Fibroblast of mammary gland (primary cell): ENCODE measurements around the gene SIGLEC7.

Experiments
- DNase-seq: peaks from one replicate; pipeline ENCODE4 v3.0.0-alpha.2; 2010; ENCODE audit warnings: low read depth
- H3K4me3 ChIP-seq: 2 replicates; pipeline ENCODE4 v1.5.1; 2011; ENCODE audit warnings: low read depth, mild to moderate bottlenecking, low read length, moderate library complexity; ENCODE audit not compliant: control insufficient read depth
- TF ChIP-seq, protein P1 (sequence below): conservative IDR thresholded peaks from 2 replicates; pipeline ENCODE4 v1.5.1; 2011; ENCODE audit warnings: low read depth, low read length, inconsistent platforms; ENCODE audit not compliant: control insufficient read depth, insufficient read depth

Gene SIGLEC7

DNA sequence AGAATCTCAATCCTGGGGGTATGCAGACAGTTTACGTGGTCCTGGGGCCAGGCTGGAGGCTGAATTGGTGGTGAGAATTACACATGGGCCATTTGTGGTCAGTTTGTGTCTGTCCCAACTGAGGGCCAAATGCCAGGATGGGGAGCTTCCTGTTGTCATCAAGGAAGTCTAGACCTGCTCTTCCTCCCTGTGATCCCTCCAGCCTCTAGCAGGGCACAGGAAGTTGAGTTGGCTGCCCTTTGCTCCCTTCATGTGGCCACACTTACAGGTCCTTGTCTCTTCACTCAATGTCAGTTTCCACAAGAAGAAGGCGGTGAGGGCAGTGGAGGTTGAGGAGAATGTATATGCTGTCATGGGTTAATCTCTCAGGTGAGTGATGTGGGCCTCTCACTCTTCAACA lies 30.1 kb downstream of the SIGLEC7 start:
- TF ChIP-seq, protein P1, sequence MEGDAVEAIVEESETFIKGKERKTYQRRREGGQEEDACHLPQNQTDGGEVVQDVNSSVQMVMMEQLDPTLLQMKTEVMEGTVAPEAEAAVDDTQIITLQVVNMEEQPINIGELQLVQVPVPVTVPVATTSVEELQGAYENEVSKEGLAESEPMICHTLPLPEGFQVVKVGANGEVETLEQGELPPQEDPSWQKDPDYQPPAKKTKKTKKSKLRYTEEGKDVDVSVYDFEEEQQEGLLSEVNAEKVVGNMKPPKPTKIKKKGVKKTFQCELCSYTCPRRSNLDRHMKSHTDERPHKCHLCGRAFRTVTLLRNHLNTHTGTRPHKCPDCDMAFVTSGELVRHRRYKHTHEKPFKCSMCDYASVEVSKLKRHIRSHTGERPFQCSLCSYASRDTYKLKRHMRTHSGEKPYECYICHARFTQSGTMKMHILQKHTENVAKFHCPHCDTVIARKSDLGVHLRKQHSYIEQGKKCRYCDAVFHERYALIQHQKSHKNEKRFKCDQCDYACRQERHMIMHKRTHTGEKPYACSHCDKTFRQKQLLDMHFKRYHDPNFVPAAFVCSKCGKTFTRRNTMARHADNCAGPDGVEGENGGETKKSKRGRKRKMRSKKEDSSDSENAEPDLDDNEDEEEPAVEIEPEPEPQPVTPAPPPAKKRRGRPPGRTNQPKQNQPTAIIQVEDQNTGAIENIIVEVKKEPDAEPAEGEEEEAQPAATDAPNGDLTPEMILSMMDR: no peak
- no peak overlapping the region for H3K4me3 ChIP-seq
- no peak for DNase-seq

GRCh38 chr19:51173681-51174080 lies 31.6 kb downstream of the SIGLEC7 start:
- DNase-seq: no peak
- TF ChIP-seq, protein P1: no peak
- H3K4me3 ChIP-seq: no peak overlapping the region

- TF ChIP-seq, protein P1: no peak
- H3K4me3 ChIP-seq: no peak overlapping the region
- no peak for DNase-seq
Measured at GRCh38 chr19:51179256-51179655, 37.2 kb downstream of the SIGLEC7 start.

- H3K4me3 ChIP-seq: no peak overlapping the region
- no peak for DNase-seq
- TF ChIP-seq, protein P1: no peak
Measured at GRCh38 chr19:51181377-51181912, 39.3 kb downstream of the SIGLEC7 start.

DNA sequence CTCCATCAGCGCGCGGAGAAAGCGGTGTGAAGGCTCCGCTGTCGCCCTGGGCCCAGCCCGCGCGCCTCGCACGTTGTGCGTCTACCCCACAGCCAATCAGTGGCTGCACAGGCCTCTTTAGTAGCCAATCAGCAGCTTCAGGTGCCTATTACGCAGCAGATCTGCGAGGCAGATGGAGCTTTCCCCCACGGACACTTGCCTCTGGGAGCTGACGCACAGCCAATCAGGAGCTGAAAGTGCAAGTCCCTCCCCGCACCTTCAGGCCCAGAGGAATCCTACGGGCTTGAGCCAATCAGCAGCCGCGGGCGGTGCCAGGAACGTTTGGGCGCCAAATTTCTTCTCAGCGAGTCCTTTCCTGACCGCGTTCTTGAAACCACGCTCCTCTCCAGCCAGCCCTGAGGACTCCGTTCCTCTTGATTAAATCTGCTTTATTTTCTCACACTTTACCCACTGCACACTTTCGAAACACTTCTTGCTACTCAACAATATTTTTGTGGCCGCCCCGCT lies 39.9 kb downstream of the SIGLEC7 start:
- TF ChIP-seq, protein P1: no peak
- H3K4me3 ChIP-seq: no peak overlapping the region
- DNase-seq: peak; percentile 7

- DNase-seq: no peak
- no peak overlapping the region for H3K4me3 ChIP-seq
- TF ChIP-seq, protein P1: no peak
Measured at GRCh38 chr19:51183629-51184028, 41.5 kb downstream of the SIGLEC7 start.
